Smooth muscle cell (in vitro differentiated cells): ENCODE measurements around the gene PEX13. TPM values are rescaled to one million over a fixed set of nuclear protein-coding genes. Genes with fewer than 3 reads are reported as not detected.
A peak's percentile ranks its signal among the peaks of the same experiment; 100 is the strongest.

Experiments
- DNase-seq: peaks from one replicate; lab custom pipeline; 2025; ENCODE audit not compliant: unreplicated experiment; lab: John Stamatoyannopoulos, UW
- H2AFZ ChIP-seq: fragments of 200-600 bp; sonication (generic); 2 replicates; pipeline ENCODE4 v1.6.0; 2016; ENCODE audit warnings: antibody characterized with exemption, low read depth, mild to moderate bottlenecking
- H3F3A ChIP-seq: fragments of 200-600 bp; sonication (generic); 2 replicates; pipeline ENCODE4 v1.6.0; 2017; ENCODE audit warnings: antibody characterized with exemption, low read depth
- H3K27ac ChIP-seq: fragments of 200-600 bp; sonication (generic); 2 replicates; pipeline ENCODE4 v1.5.1; 2016; ENCODE audit warnings: low read depth, mild to moderate bottlenecking
- H3K27me3 ChIP-seq: fragments of 200-600 bp; sonication (generic); 2 replicates; pipeline ENCODE4 v1.6.1; 2016; ENCODE audit warnings: low read depth, mild to moderate bottlenecking
- H3K36me3 ChIP-seq: fragments of 200-600 bp; sonication (generic); 2 replicates; pipeline ENCODE4 v1.5.1; 2016; ENCODE audit warnings: low read depth
- H3K4me1 ChIP-seq: fragments of 200-600 bp; sonication (generic); 2 replicates; pipeline ENCODE4 v1.5.1; 2016; ENCODE audit warnings: low read depth
- H3K4me2 ChIP-seq: fragments of 200-600 bp; sonication (generic); 2 replicates; pipeline ENCODE4 v1.6.0; 2016; ENCODE audit warnings: mild to moderate bottlenecking
- H3K4me3 ChIP-seq: fragments of 200-600 bp; sonication (generic); 2 replicates; pipeline ENCODE4 v1.5.1; 2016; ENCODE audit warnings: mild to moderate bottlenecking
- H3K79me2 ChIP-seq: fragments of 200-600 bp; sonication (generic); 2 replicates; pipeline ENCODE4 v1.6.0; 2016; ENCODE audit warnings: low read depth, mild to moderate bottlenecking
- H3K9ac ChIP-seq: fragments of 200-600 bp; sonication (generic); 2 replicates; pipeline ENCODE4 v1.6.0; 2016; ENCODE audit warnings: low read depth
- H3K9me3 ChIP-seq: fragments of 200-600 bp; sonication (generic); replicated peaks from 2 replicates; pipeline ENCODE4 v1.5.1; 2016; ENCODE audit warnings: low read depth
- H4K20me1 ChIP-seq: fragments of 200-600 bp; sonication (generic); 2 replicates; pipeline ENCODE4 v1.6.0; 2016; ENCODE audit warnings: low read depth
- WGBS: methylation state at CpG from one replicate; pipeline ENCODE4 v1.1.7; 2016; ENCODE audit warnings: low lambda C conversion rate; 5-methylcytosine and 5-hydroxymethylcytosine counted together
- polyA plus RNA-seq: library from polyadenylated mRNA; unstranded; fragments of >200 nt; fragmentation: Nextera tagmentation; extraction: Ambion mirVana; gene quantifications from 2 replicates; pipeline ENCODE4 v1.2.1, GENCODE V29; 2016
- total RNA-seq: library from RNA; depleted of rRNA; stranded (reverse); fragments of >200 nt; gene quantifications from 2 replicates; pipeline ENCODE4 v1.2.3, GENCODE V29; 2014
- TF ChIP-seq, protein P1 (sequence below): fragments of 200-600 bp; sonication (generic); IDR thresholded peaks from 2 replicates; pipeline ENCODE4 v1.5.1; 2017; ENCODE audit warnings: borderline replicate concordance, mild to moderate bottlenecking, antibody characterized with exemption; ENCODE audit not compliant: insufficient read depth, poor library complexity, severe bottlenecking

Gene PEX13
- total and polyA plus RNA-seq, 2 experiments from 2014 or later, result 14.1 to 46.0 TPM

DNA sequence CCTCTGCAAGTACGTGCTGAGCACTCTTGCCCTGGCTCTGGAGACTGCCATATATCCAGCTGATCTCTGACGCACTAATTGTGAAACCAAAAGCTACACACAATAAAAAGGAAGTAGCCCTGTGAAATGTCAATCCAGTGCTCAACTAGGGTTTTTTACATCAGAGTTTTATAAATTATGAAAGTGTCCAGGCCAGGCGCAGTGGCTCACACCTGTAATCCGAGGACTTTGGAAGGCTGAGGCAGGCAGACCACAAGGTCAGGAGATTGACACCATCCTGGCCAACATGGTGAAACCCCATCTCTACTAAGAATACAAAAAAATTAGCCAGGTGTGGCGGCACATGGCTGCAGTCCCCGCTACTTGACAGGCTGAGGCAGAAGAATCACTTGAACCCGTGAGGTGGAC, 24.5 kb upstream of the PEX13 start:
- Histone ChIP-seq H3K27ac (no peak overlapping the region), H3F3A (no peaks in the 10 kb centered on the region), H3K4me2 (no peak overlapping the region), H3K27me3 (no peaks in the 10 kb centered on the region), H3K4me3 (no peak overlapping the region), H4K20me1 (no peaks in the 10 kb centered on the region), H2AFZ (no peak overlapping the region), H3K36me3 (no peaks in the 10 kb centered on the region), H3K79me2 (no peaks in the 10 kb centered on the region), H3K9me3 (no peaks in the 10 kb centered on the region), H3K9ac (no peak overlapping the region), H3K4me1 (no peaks in the 10 kb centered on the region)
- no peak for DNase-seq
- TF ChIP-seq, protein P1, sequence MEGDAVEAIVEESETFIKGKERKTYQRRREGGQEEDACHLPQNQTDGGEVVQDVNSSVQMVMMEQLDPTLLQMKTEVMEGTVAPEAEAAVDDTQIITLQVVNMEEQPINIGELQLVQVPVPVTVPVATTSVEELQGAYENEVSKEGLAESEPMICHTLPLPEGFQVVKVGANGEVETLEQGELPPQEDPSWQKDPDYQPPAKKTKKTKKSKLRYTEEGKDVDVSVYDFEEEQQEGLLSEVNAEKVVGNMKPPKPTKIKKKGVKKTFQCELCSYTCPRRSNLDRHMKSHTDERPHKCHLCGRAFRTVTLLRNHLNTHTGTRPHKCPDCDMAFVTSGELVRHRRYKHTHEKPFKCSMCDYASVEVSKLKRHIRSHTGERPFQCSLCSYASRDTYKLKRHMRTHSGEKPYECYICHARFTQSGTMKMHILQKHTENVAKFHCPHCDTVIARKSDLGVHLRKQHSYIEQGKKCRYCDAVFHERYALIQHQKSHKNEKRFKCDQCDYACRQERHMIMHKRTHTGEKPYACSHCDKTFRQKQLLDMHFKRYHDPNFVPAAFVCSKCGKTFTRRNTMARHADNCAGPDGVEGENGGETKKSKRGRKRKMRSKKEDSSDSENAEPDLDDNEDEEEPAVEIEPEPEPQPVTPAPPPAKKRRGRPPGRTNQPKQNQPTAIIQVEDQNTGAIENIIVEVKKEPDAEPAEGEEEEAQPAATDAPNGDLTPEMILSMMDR, result no peak
- WGBS, result 92% methylated on average over 7 of the region's 7 CpGs

- H3K27ac ChIP-seq, result no peak overlapping the region
- H2AFZ ChIP-seq, result no peak overlapping the region
- no peaks in the 10 kb centered on the region for H4K20me1 ChIP-seq
- no peaks in the 10 kb centered on the region for H3K9me3 ChIP-seq
- H3F3A ChIP-seq, result no peaks in the 10 kb centered on the region
- DNase-seq, result no peak
- no peak overlapping the region for H3K9ac ChIP-seq
- no peak overlapping the region for H3K4me2 ChIP-seq
- H3K27me3 ChIP-seq, result no peaks in the 10 kb centered on the region
- H3K4me1 ChIP-seq, result no peaks in the 10 kb centered on the region
- no peaks in the 10 kb centered on the region for H3K36me3 ChIP-seq
- TF ChIP-seq, protein P1, result no peak
- H3K4me3 ChIP-seq, result no peak overlapping the region
- H3K79me2 ChIP-seq, result no peaks in the 10 kb centered on the region
These were observed 23.4 kb upstream of the PEX13 start for GRCh38 chr2:60994131-60994530.

DNA sequence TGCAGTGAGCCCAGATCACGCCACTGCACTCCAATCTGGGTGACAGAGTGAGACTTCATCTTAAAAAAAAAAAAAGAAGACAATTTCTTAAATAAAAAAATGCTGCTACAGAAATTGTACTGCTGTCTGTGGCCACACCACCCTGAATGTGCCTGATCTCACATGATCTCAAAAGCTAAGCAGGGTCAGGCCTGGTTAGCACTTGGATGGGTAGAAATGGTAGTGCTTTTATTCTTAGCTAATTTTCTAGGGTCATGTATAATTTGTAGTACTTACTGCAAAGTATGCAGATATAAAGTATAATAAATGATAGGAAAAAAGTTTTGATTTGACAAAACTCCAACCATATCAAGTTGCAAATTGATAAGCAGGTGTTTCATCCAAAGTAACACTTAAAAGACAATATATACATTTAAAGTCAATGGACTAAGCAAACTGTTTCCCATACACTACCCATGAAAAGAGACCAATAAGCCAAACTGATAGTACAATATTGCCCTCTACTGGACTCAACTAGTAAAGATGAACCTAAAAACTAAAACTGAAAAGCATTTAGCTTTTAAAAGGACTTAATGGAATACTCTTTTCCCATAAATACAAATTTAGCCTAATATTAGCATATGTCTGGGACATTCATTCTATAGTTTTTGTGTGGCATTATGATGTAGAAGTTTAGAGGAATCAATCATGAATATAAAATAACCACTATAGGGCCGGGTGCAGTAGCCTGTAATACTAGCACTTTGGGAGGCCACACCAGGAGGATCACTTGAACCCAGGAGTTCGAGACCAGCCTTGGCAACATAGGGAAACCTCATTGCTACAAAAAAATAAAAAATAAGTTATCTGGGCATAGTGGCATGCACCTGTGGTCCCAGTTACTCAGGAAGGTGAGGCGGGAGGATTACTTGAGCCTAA, 18.6 kb upstream of the PEX13 start:
- no peaks in the 10 kb centered on the region for H3K27me3 ChIP-seq
- TF ChIP-seq, protein P1, result peak; percentile 62
- no peak overlapping the region for H3K4me3 ChIP-seq
- H3K4me1 ChIP-seq, result no peaks in the 10 kb centered on the region
- H3K9me3 ChIP-seq, result no peaks in the 10 kb centered on the region
- H2AFZ ChIP-seq, result no peak overlapping the region
- no peaks in the 10 kb centered on the region for H3K79me2 ChIP-seq
- no peak overlapping the region for H3K27ac ChIP-seq
- no peak overlapping the region for H3K9ac ChIP-seq
- no peak overlapping the region for H3K4me2 ChIP-seq
- 67% methylated on average over 4 of the region's 4 CpGs for WGBS
- DNase-seq, result no peak
- H3F3A ChIP-seq, result no peaks in the 10 kb centered on the region
- H4K20me1 ChIP-seq, result no peaks in the 10 kb centered on the region
- no peaks in the 10 kb centered on the region for H3K36me3 ChIP-seq

DNA sequence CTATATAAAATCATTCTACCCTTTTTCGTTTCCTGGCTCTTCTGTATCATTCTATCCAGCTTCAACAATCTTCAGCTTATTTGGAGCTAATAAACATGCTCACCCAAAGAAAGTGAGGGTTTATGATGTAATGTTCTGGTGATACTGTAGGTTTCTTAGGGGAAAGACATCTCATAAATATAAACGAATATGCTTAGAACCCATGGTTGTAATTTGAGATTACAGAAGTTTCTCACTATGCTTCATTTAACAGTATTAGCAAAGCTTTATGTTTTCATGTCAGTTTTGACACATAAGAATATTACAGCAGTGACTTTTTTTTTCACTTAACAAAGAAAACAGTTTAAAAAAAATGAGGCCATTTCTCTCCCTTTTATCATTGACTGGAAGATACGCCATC, 11.8 kb upstream of the PEX13 start:
- Histone ChIP-seq H3F3A (no peaks in the 10 kb centered on the region), H3K27me3 (no peaks in the 10 kb centered on the region), H3K4me1 (peaks cover 7% of the 10 kb centered on the region), H3K27ac (no peak overlapping the region), H3K4me3 (no peak overlapping the region), H3K9ac (no peak overlapping the region), H3K79me2 (no peaks in the 10 kb centered on the region), H3K9me3 (no peaks in the 10 kb centered on the region), H2AFZ (peak overlapping the region; percentile 7), H4K20me1 (no peaks in the 10 kb centered on the region), H3K4me2 (no peak overlapping the region), H3K36me3 (no peaks in the 10 kb centered on the region)
- 84% methylated on average over 3 of the region's 3 CpGs for WGBS
- TF ChIP-seq, protein P1, result no peak
- DNase-seq, result no peak
